ENCODE data around the gene FGD6.

GRCh38 chr12:95051241-95051640 lies 166.0 kb downstream of the FGD6 start:
- no peak for TF ChIP-seq CTCF (conservative IDR thresholded peaks at IDR 0.05; ENCODE audit: low read depth in 2 of 2)
- no peak for TF ChIP-seq EZH2 (IDR thresholded peaks at IDR 0.05; ENCODE audit: low read depth, unreplicated experiment)
- TF ChIP-seq STAT1 (IDR thresholded peaks at IDR 0.05; ENCODE audit: unreplicated experiment), result no peak
- TF ChIP-seq EZH2phosphoT487 (IDR thresholded peaks at IDR 0.05; ENCODE audit: unreplicated experiment), result no peak
- no peak for TF ChIP-seq REST (IDR thresholded peaks at IDR 0.05; ENCODE audit: unreplicated experiment)
- TF ChIP-seq CREB1 (CRISPR knock-in tag; IDR thresholded peaks at IDR 0.05; ENCODE audit: low read depth), result no peak
- no peak for TF ChIP-seq ZNF114 (CRISPR knock-in tag; IDR thresholded peaks at IDR 0.05)
- TF ChIP-seq POLR2AphosphoS5 (IDR thresholded peaks at IDR 0.05; ENCODE audit: low read depth), result no peak
- no peak for TF ChIP-seq ETS1 (IDR thresholded peaks at IDR 0.05)
- TF ChIP-seq JUNB (IDR thresholded peaks at IDR 0.05; ENCODE audit: unreplicated experiment), result no peak
- no peak for TF ChIP-seq NANOG (IDR thresholded peaks at IDR 0.05; ENCODE audit: borderline replicate concordance)
